WTC11 (cell line): ENCODE results near the gene FOCAD.

Experiments
- ARID4B ChIP-seq: sonication (generic); formaldehyde crosslinking; IDR thresholded peaks from 2 replicates; pipeline ENCODE4 v1.8.0; 2023; ENCODE audit warnings: missing genetic modification reagents, mild to moderate bottlenecking, borderline replicate concordance
- CREM ChIP-seq: sonication (generic); formaldehyde crosslinking; IDR thresholded peaks from 2 replicates; pipeline ENCODE4 v1.8.1; 2022; ENCODE audit warnings: mild to moderate bottlenecking, missing genetic modification reagents, moderate library complexity
- CTCF ChIP-seq: fragments of 200-600 bp; IDR thresholded peaks from 2 replicates; pipeline ENCODE4 v1.8.0; 2022; ENCODE audit warnings: antibody characterized with exemption
- ESRRA ChIP-seq: sonication (generic); formaldehyde crosslinking; IDR thresholded peaks from 2 replicates; pipeline ENCODE4 v1.8.1; 2022; ENCODE audit warnings: mild to moderate bottlenecking, missing genetic modification reagents, borderline replicate concordance
- NFYB ChIP-seq: sonication (generic); formaldehyde crosslinking; conservative IDR thresholded peaks from 2 replicates; pipeline ENCODE4 v1.8.0; 2022; ENCODE audit warnings: low read depth, missing genetic modification reagents
- OVOL2 ChIP-seq: fragments of 250-450 bp; sonication (Bioruptor Pico); IDR thresholded peaks from 2 replicates; pipeline ENCODE4 v1.9.0; 2021; ENCODE audit warnings: mild to moderate bottlenecking, borderline replicate concordance

GRCh38 chr9:20693068-20693467 is 9.0 kb downstream of the FOCAD start:
- TF ChIP-seq ESRRA (CRISPR knock-in tag), result no peak
- TF ChIP-seq OVOL2 (CRISPR knock-in tag), result no peak
- no peak for TF ChIP-seq CTCF
- no peak for TF ChIP-seq CREM (CRISPR knock-in tag)
- no peak for TF ChIP-seq ARID4B (CRISPR knock-in tag)
- TF ChIP-seq NFYB (CRISPR knock-in tag), result no peak
